Hepatocyte (in vitro differentiated cells): Measurements from ENCODE around the gene CNIH3.

ENCODE experiments used
- EZH2 ChIP-seq: fragments of 200-600 bp; sonication (generic); IDR thresholded peaks from 2 replicates; pipeline ENCODE4 v1.6.1; 2016; ENCODE audit warnings: antibody characterized with exemption, mild to moderate bottlenecking, borderline replicate concordance
- EZH2phosphoT487 ChIP-seq: fragments of 200-600 bp; sonication (generic); IDR thresholded peaks from one replicate; pipeline ENCODE4 v1.6.1; 2018; ENCODE audit warnings: antibody characterized with exemption, mild to moderate bottlenecking, low read depth, moderate library complexity; ENCODE audit not compliant: unreplicated experiment, severe bottlenecking
- TF ChIP-seq, protein P1 (sequence below): fragments of 200-600 bp; sonication (generic); IDR thresholded peaks from 2 replicates; pipeline ENCODE4 v1.5.1; 2016; ENCODE audit warnings: antibody characterized with exemption, mild to moderate bottlenecking; ENCODE audit not compliant: poor library complexity

DNA sequence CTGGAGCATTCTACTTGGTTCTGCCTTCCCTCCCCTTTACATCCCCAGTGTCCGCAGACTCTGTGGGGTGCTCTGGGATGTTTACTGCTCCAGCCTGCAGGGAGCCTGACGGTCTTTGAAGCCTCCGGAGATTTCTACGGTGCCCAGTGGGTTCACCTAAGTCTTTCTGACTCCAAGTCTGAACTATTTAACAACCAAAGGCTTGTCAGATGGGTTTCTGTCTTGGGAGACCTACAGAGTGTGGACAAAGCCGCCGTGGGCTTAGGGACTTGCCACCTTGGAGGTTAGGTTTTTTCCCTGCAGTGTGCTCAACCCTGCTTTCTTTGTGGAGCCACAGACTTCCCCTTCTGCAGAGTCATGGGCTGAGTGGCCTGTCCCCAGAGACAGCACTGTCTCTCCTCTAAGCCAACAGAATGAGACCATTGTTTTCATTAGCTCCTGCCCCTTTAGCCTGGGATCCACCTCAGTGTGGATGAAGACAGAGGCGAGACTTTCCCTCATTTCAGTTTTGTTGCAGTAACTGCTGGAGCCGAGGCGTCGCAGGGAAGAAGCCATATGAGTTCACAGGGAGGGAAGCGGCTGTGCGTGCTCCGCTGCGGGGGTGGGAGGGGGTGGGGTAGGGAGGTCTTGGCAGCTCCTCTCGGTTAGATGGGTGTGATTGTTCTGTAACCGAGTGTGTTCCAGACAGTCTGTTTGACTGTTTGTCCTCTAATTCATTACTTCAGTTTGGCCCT is 120.7 kb downstream of the CNIH3 start:
- TF ChIP-seq, protein P1, sequence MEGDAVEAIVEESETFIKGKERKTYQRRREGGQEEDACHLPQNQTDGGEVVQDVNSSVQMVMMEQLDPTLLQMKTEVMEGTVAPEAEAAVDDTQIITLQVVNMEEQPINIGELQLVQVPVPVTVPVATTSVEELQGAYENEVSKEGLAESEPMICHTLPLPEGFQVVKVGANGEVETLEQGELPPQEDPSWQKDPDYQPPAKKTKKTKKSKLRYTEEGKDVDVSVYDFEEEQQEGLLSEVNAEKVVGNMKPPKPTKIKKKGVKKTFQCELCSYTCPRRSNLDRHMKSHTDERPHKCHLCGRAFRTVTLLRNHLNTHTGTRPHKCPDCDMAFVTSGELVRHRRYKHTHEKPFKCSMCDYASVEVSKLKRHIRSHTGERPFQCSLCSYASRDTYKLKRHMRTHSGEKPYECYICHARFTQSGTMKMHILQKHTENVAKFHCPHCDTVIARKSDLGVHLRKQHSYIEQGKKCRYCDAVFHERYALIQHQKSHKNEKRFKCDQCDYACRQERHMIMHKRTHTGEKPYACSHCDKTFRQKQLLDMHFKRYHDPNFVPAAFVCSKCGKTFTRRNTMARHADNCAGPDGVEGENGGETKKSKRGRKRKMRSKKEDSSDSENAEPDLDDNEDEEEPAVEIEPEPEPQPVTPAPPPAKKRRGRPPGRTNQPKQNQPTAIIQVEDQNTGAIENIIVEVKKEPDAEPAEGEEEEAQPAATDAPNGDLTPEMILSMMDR, result no peak
- no peak for TF ChIP-seq EZH2
- TF ChIP-seq EZH2phosphoT487, result no peak
